Hepatocyte (in vitro differentiated cells): Measurements from ENCODE around the gene ABHD4.

ENCODE experiments used
- EZH2 ChIP-seq: fragments of 200-600 bp; sonication (generic); IDR thresholded peaks from 2 replicates; pipeline ENCODE4 v1.6.1; 2016; ENCODE audit warnings: antibody characterized with exemption, mild to moderate bottlenecking, borderline replicate concordance
- EZH2phosphoT487 ChIP-seq: fragments of 200-600 bp; sonication (generic); IDR thresholded peaks from one replicate; pipeline ENCODE4 v1.6.1; 2018; ENCODE audit warnings: antibody characterized with exemption, mild to moderate bottlenecking, low read depth, moderate library complexity; ENCODE audit not compliant: unreplicated experiment, severe bottlenecking
- TF ChIP-seq, protein P1 (sequence below): fragments of 200-600 bp; sonication (generic); IDR thresholded peaks from 2 replicates; pipeline ENCODE4 v1.5.1; 2016; ENCODE audit warnings: antibody characterized with exemption, mild to moderate bottlenecking; ENCODE audit not compliant: poor library complexity

DNA sequence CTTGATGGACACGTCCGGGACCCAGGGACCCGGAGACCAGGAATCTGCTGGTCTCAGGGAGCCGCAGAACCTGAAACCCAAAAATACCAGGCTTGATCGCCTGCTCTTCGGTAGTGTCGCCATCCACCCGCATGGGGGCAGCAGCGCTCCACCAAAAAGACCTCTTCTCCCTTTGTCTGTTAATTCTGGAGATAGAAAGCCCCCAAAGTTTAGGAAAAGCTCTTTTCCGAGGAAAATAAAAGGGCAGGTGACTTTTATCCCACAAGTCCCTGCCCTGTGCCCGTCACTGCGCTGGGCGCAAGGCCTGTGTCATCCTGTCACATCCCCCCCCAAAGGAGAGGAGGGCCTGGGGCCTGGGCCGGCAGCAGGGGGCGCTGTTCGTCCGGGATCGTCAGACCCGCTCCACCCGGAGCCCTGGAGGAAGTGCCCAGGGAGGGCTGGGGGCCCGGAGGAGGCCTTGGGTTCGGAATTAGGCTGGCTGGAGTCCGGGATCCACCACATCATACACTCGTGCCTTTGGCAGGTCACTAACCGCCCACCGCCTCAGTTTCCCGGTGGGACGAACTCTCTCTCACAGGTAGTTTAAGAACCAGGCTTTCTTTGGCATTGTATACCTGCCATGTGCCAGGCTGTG, 41.0 kb upstream of the ABHD4 start:
- TF ChIP-seq, protein P1, sequence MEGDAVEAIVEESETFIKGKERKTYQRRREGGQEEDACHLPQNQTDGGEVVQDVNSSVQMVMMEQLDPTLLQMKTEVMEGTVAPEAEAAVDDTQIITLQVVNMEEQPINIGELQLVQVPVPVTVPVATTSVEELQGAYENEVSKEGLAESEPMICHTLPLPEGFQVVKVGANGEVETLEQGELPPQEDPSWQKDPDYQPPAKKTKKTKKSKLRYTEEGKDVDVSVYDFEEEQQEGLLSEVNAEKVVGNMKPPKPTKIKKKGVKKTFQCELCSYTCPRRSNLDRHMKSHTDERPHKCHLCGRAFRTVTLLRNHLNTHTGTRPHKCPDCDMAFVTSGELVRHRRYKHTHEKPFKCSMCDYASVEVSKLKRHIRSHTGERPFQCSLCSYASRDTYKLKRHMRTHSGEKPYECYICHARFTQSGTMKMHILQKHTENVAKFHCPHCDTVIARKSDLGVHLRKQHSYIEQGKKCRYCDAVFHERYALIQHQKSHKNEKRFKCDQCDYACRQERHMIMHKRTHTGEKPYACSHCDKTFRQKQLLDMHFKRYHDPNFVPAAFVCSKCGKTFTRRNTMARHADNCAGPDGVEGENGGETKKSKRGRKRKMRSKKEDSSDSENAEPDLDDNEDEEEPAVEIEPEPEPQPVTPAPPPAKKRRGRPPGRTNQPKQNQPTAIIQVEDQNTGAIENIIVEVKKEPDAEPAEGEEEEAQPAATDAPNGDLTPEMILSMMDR: peak; percentile 100
- TF ChIP-seq EZH2 (no peak), EZH2phosphoT487 (no peak)
